GM21447 (cell line): ENCODE data around the gene PARD3B.
"Not testable (repeated sequence)": the region's sequence is repeated elsewhere in the genome, so short reads cannot be mapped to it uniquely, and the experiment has no call there.

Source experiments
- ATAC-seq: cut with Tn5 transposase; IDR thresholded peaks from one replicate; pipeline ENCODE4 v1.9.1; 2021; ENCODE audit not compliant: unreplicated experiment

PARD3B gene

DNA sequence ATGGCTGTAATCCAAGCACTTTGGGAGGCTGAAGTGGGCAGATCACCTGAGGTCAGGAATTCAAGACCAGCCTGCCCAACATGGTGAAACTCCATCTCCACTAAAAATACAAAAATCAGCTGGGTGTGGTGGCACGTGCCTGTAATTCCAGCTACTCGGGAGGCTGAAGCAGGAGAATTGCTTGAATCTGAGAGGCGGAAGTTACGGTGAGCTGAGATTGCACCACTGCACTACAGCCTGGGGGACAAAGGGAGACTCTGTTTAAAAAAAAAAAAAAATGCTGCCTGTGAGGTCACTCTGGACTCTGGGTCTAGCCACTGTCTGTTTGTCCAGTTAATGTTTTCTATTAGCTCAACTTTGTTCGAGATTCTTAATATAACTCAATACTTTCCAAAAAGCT lies 673.5 kb downstream of the PARD3B start:
- not testable (repeated sequence) for ATAC-seq

DNA sequence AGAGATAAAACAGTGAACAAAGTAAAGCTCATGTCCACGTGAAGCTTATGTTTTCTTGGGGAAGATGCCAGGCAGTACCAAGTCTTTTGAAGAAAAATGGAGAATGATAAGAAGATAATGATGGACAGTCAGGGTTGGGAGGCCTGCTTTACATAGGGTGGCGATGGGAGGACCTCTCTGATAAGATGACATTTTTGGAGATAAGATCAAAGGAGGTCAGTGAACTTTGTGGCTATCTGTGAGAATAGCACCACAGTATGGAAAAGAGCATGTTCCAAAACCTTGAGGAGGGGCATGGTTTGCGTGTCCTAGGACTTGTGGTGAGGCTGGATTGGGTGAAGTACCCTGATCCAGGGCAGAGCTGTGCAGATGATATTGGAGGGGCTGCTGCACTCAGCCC lies 675.3 kb downstream of the PARD3B start:
- ATAC-seq, result no peak

DNA sequence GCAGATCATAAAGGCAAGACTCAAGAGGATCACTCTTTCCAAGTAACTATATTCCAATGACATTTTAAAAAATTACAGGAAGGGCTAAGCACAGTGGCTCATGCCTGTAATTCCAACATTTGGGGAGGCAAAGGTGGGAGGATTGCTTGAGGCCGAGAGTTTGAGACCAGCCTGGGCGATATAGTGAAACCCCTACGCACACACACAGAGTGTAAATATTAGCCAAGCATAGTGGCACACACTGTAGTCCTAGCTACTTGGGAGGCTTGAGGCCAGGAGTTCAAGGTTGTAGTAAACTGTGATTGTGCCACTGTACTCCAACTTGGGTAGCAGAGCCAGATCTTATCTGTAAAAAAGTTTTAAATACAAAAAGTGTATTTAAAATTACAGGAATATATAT lies 686.8 kb downstream of the PARD3B start:
- no peak for ATAC-seq

DNA sequence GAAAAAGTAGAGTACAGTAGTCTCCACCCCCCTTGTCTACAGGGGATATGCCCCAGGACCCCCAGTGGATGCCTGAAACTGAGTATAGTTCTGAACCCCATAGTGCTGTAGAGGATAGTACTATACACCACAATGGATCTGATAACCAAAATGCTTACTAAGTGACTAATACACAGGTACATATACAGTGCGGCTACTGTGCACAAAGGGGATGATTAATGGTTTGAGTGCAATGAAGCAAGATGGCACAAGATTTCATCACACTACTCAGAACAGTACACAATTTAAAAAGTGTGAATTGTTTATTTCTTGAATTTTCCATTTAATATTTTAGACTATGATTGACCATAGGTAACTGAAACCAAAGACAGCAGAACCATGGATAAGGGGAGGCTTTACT lies 690.2 kb downstream of the PARD3B start:
- ATAC-seq, result no peak

DNA sequence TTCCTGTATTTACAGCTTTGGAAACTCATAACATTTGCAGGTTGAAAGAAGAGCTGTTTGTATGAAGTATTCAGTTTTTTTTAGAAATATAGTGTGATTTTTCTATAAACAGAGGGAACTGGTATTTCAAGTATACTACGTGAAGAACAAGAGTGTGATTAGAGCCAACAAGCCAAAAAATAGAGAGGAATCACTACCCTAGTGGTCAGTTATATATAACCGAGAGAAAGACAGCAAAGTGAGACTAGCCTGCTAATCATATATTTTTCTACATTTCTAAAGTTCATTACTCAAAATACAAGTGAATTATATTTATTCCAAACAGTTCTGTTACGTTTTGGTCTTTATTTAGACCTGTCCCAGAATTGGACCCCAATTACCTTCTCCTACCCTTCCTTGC lies 692.2 kb downstream of the PARD3B start:
- ATAC-seq, result no peak

DNA sequence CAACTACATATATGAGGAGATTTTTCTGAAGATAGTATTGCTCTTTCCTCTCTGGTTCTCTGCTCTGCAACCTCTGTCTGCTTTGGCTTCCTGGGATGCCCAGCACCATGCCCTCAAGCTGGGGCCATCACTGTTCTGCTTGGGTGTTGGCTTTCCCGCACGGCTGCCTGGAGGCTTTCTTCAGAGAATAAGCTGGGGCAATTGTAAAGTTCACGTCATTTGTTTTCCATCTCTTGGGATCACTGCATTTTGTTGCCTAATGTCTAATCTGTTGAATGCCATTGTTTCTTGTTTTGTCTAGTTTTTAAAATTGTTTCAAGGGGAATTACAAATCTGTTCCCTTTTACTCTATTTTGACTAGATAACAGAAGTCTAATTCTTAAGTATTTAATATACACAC lies 699.7 kb downstream of the PARD3B start:
- ATAC-seq, result no peak

DNA sequence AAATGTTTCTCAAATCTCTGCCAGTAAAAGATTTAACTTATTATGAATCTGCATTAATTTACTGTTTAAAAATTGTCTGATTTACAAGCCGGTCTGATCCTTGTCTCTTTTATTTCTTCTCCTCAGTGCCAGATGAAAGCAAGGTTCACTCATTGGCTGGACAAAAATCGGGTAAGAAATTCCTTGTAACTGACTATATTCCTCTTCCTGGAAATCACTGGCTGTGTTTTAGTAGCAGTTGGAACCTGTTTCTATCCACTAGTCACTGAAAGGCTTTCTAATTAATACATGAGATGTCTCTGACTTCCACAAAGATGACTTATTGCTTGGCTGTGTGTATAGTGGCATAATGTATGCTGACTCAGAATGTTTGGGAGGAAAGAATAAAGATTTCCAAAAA lies 700.4 kb downstream of the PARD3B start:
- ATAC-seq, result no peak

DNA sequence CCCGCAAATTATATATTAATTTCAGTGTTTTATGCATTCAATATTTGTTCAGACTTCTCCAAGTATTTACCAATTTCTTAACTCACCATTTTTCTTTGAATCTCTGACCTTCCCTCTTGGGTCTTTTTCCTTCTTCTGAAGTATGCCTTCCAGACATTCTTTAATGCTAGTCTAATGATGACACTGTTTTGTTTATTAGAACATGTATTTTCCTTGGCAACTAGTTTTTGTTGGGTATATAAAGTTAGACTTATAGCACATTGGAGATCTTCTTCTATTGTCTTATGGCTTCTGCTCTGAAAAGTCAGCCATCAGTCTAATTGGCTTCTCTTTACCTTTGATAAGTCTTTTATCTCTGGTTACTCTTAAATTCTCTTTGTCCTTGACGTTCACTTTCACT lies 713.8 kb downstream of the PARD3B start:
- ATAC-seq, result no peak

DNA sequence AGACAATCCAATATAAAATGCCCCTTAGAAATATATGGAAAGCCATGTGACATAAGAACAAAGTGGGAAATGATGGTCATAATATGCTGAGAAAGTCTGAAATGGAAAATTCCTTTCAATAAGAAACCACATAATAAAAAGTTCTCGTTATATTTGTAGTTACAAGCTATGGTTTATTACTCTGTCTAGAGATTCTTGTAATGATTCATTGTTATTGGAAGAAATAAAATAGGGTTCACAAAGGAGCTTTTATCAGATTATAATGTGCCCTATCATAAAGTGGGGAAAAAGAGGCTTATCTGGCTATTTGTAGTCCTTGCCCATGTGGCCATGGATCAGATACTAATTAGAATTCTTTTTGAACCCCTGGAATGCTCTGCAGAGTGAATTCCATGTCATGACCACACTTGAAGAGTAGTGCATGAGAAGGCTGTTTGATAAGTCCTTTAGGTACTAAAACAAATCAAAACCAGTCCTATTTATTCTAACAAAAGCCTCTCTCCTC lies 716.3 kb downstream of the PARD3B start:
- no peak for ATAC-seq

DNA sequence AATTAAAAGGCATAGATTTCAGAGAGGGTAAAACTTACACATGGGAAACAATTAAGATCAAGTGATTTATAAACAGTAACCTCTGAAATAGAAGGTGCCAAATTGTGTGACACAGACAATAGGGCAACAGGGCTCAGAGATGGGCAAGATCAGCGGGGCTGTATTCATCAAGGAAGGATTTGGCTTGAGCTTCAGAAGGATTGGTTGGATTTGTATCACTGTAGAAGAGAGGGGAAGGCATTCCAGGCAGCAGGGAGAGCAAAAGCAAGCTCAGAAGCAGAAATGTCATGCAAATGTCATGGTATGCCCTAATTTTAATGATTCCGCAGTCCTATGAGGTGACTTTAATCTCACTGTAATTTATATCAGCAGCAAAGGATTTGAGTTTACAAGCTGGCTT lies 722.0 kb downstream of the PARD3B start:
- no peak for ATAC-seq

DNA sequence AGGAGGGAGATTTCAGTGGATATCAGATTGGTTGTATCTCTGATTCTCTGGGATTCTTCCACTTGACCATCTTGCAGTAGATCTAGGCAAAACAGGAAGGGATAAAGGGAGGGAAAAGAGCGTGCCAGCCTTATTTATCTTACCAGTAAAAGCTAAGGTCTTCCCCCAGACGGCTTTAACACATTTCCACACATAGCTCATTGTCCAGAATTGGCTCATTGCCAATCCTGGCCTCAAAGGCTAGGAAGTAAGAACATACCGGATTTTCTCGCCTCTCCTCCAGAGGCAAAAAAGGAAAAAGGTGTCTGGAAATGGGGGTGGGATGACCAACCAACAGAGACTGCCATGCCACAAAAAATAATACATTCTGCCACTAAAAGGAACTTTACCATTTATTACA lies 725.4 kb downstream of the PARD3B start:
- no peak for ATAC-seq

DNA sequence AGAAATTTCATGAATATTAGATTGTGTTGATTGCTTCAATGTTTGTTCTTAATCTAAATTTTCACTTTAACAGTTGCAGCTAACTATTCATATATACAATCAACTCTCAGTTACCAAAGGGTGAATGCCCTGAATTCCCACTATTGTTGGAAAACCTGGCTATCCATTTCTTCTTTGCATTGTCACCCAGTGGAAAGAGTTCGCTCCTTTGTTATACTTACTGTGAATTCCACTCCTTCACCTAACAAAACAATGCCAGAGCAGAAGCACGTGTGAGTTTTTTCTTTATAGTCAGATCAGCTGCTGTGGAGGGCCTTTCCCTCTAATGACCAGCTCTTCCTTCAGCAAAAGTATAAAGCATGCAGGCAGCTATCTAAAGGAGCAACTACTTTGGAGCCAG lies 727.9 kb downstream of the PARD3B start:
- ATAC-seq, result no peak

DNA sequence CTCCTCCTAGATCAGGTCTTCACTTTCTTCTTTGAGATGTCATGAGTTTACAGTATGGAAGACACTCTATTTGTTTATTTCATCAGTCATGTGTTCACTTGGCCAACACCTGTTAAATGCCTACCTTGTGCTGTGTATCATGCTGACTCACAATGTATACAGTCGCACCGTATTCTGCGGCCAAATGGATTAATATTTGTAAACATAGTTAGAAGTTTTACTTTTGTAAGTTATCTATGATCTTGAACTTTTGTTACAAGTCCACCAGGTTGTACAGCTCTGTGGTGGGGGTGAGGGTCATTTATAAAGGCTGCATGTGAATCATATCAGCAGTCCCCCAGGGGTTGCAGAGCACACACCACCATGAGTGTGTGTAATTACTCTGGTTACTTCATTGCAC lies 728.4 kb downstream of the PARD3B start:
- no peak for ATAC-seq

DNA sequence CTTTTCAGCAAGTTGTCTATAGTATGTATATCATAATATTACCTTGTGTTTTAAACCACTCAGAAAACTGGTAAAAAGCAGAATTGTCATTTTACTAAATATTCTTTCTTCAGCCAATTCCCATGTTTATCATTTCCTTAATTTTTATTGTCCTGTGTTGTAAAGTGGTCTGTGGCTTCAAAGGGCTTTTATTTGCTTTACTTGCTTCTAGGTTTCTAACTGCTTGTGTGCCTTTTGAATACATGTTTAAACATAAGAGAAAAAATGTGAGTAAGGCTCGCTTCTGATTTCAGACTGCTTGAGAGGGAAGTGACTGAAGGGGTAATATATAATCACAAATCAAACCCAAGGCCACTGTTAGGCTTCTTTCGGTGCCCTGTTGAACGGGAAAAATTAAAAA lies 729.5 kb downstream of the PARD3B start:
- ATAC-seq, result no peak

DNA sequence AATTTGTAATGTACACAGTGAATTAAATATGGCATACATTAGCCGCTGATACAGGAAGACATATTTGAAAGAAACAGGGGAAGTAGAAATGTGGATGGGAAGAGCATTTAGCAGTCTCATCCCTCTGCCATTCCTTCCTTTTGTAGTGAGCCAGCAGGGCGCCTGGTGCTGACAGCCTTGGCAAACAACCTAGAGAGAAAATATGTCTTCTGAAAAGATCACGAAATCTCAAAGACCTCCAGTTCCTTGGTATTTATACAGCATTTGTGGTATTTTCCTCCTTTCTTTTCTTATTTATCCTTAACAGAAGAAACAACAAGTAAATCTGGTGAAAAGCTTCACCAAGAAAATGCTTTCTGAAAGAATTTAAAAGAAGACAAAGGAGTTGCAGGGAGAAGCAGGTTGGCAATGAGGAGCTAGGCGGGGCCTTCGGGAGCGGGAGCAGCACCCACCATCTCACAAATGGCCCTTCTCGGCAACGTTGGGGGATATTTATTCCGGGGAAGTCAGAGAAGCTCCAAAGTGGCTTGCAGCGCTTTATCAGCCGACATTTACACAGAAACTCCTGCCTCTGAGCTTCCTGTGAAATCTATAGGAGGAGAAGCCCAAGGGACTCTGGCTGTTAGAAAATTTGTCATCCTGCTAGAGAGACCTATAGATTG lies 731.0 kb downstream of the PARD3B start:
- no peak for ATAC-seq

DNA sequence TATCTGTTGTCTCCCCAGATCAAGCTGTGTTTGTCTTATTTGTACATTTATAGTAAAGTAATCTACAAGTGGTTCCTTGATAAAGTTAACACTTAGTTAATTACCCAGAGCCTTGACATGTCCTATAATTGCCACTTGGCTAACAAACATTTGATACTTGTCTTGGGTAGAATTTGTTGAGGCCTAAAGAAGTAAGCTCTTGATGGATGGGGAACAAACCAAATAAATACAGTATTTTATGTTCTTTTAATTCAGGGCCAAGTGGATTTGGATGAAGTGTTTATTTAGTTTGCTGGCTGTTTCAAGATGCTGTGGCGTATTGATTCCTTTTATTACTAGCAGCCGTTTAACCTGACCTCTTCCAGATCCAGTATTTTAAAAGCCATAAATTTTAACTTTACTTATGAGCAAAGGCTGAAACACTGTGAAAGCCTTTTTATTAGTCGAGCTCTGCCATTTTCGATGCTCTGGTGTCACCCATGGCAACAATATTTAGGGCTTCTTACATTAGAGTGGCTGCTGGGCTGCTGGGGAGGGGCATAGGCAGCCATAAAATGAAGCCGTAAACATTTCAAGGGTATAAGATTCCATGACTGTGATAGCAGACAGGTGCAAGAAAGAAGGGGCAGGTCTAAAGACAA lies 735.4 kb downstream of the PARD3B start:
- ATAC-seq, result no peak

DNA sequence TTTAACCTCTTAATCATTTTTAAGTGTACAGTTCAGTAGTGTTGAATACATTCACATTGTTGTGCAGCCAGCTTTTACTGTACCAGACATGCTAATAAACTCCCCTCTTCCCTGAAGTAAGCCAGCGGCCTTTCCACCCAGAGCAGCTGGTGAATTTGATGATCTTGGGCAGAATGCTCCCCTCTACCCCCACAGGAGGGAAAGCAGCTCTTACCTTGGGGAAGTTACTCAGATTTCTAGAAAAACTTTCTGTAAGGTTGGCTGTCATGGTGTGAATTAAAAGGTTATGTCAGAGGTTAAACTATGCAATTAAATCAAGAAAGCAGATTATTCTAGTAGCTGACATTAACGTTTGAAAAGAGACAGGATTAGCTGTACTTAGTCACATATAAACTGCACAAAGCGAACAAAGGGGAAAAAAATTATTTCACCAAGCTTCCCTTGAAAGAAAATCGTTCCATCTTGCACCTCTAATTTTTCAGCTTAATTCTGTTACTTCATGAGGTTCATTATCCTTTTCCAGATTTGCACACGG lies 738.5 kb downstream of the PARD3B start:
- no peak for ATAC-seq

DNA sequence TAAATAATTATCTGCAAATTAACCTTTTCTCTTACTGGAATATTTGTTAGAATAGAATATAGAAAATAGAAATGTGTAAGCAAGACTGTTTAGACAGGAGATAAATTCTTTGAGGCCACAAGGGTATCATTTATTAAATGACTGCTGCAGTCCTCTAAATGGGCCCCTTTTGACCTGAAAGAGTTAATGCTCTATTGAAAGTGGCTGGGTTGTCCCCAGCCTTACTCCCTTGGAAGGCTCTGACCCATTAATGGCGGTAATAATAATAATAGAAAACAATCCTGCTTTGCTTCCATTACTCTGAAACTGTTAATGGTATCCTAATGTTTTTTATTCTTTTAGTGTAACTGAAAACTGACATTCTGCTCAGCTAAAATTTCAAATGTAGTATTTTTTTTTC lies 739.1 kb downstream of the PARD3B start:
- no peak for ATAC-seq

DNA sequence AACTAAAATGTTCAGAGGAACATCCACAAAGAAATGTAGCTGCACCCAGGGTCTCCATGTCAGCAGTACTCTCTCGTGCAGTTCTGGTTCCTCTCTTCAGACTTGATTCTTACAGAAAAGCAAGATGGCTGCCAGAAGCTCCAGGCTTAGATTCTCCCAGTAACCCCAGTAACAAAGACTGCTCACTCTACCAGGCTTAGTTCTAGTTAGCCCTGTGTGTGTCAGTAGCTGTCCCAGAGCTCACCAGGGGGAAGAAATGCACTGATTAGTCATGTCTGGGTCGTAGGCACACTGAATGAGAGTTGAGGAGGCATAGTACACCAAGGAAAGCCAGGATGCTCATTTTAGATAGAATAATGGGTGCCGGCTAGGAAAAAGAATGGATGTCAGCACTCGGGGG lies 742.0 kb downstream of the PARD3B start:
- no peak for ATAC-seq

DNA sequence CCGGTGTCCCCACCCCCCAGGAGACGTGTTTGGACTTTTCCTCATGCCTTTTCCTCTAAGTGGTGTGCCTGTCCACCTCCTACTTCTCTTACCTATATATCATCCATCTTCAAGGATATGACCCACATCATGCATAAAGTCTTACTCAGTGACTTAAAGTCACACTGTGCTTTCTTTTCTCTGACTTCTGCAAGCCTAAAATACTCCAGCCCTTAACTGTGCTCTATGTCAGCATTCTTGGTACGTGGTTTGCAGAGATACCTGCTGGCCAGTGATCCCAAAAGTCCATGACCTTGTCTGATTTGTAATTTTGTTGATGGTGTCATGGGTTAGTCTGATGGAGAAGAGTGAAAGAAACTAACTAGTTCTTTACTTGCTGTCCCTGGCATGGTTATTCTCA lies 743.4 kb downstream of the PARD3B start:
- ATAC-seq, result no peak

DNA sequence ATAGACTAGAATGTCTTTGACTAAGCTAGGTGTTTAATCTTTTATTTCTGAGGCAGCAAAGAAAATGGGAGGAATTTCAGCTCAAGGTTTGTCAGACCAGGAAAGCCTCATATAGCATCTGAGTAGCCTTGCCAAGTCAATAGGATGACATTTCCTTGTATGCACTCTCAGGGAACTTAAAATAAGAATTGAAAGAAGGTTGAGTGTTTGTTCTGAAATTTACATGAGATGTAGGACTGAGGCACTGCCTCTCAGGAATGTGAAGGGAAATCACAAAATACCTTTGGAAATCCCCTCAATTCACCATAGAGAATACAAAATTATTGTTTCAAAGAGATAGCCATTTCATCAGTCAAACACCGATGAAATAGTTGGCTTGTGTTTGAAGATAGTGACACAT lies 745.0 kb downstream of the PARD3B start:
- no peak for ATAC-seq

DNA sequence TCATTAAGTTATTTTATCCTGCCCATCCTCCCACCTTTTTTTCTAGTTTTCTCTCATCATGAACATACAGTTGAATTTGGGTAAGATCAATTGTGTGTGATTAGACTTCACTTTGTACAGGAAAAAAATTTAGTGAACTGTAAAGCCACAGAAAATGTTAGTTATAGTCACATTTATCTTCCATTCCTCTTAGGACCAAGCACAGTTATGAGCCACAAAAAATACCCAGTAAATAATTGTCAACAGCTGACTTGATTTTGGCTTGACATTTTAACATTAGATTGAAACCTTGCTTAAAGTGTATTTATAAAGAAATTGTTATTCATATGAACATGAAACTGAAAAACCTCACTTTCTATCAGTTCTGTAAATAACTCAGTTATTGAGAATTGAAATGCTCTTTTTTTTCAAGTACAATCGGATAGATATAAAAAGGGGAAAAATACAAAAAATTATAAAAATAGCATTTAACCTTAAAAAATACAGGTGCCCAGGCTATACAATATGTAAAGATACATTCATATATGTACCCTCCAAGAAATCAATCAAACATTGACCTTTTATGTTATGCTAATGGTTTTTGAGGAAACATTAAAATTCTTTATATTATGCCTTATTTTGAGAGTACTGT lies 747.5 kb downstream of the PARD3B start:
- ATAC-seq, result no peak
